Measurements from ENCODE around the gene EXOSC5.
"Not testable (repeated sequence)": the region's sequence is repeated elsewhere in the genome, so short reads cannot be mapped to it uniquely, and the experiment has no call there.

Gene EXOSC5

GRCh38 chr19:41439441-41440222, 42.5 kb upstream of the EXOSC5 start, which contains the start of gene DMAC2:
TSS of gene DMAC2 (minus strand) at chr19:41439912. CDS start at chr19:41439899, 13 bp downstream.
- TF ChIP-seq, protein P1, sequence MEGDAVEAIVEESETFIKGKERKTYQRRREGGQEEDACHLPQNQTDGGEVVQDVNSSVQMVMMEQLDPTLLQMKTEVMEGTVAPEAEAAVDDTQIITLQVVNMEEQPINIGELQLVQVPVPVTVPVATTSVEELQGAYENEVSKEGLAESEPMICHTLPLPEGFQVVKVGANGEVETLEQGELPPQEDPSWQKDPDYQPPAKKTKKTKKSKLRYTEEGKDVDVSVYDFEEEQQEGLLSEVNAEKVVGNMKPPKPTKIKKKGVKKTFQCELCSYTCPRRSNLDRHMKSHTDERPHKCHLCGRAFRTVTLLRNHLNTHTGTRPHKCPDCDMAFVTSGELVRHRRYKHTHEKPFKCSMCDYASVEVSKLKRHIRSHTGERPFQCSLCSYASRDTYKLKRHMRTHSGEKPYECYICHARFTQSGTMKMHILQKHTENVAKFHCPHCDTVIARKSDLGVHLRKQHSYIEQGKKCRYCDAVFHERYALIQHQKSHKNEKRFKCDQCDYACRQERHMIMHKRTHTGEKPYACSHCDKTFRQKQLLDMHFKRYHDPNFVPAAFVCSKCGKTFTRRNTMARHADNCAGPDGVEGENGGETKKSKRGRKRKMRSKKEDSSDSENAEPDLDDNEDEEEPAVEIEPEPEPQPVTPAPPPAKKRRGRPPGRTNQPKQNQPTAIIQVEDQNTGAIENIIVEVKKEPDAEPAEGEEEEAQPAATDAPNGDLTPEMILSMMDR (IDR thresholded peaks at IDR 0.05; ENCODE audit: low read depth, low read length) = peak; percentile 54
- in situ Hi-C loops (cut with HindIII; ENCODE audit: low sequenced_read_pairs) = no loop called here
- DNase-seq (ENCODE audit: low read depth, low spot score) = peak; percentile 98
- H3K4me3 ChIP-seq (ENCODE audit: low read depth, low read length) = peak within 1 kb of the TSS; percentile 76

DNA sequence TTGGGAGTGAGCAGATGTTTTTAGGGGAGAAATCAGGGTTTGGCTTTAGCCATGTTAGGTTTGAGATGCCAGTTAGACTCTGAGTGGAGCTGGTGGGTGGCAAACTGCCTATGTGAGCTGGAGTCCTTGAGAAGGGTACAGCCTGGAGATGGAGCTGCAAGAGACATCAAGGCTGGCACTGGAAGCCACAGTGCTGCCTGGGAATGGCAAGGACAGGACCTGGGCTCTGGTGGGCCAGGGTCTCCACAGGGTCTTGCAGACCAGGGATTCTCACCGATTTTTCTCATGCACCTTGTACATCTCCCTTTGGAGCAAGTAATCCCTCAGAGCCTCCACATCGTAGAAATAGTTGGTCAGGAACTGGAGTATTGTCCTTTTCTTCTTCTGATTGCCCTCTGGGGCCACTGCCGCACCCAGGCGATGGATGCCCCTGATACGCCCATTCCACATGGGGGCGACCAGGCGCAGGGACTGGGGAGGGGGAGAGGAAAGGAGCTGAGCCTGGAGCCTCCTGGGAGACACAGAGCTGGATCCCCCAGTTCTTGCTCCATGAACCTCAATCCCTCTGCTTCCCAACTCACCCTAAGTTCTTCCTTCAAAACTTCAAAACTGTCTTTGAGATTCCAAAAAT, 40.9 kb upstream of the EXOSC5 start:
- in situ Hi-C loops (cut with HindIII; ENCODE audit: low sequenced_read_pairs) = no loop called here
- TF ChIP-seq, protein P1 (IDR thresholded peaks at IDR 0.05; ENCODE audit: low read depth, low read length) = no peak
- no peak for DNase-seq (ENCODE audit: low read depth, low spot score)
- no peak overlapping the region for H3K4me3 ChIP-seq (ENCODE audit: low read depth, low read length)

- DNase-seq (ENCODE audit: low read depth, low spot score) = no peak
- no peak overlapping the region for H3K4me3 ChIP-seq (ENCODE audit: low read depth, low read length)
- in situ Hi-C loops (cut with HindIII; ENCODE audit: low sequenced_read_pairs) = no loop called here
- TF ChIP-seq, protein P1 (IDR thresholded peaks at IDR 0.05; ENCODE audit: low read depth, low read length) = no peak
Observed at GRCh38 chr19:41436674-41436951, 39.5 kb upstream of the EXOSC5 start.

- no peak for DNase-seq (ENCODE audit: low read depth, low spot score)
- TF ChIP-seq, protein P1 (IDR thresholded peaks at IDR 0.05; ENCODE audit: low read depth, low read length) = no peak
- in situ Hi-C loops (cut with HindIII; ENCODE audit: low sequenced_read_pairs) = no loop called here
- no peak overlapping the region for H3K4me3 ChIP-seq (ENCODE audit: low read depth, low read length)
Observed at GRCh38 chr19:41435936-41436673, 38.9 kb upstream of the EXOSC5 start.

GRCh38 chr19:41435376-41435775, 38.2 kb upstream of the EXOSC5 start:
- H3K4me3 ChIP-seq (ENCODE audit: low read depth, low read length); DNase-seq (ENCODE audit: low read depth, low spot score); in situ Hi-C loops (cut with HindIII; ENCODE audit: low sequenced_read_pairs): not testable (repeated sequence)

GRCh38 chr19:41434450-41434849, 37.3 kb upstream of the EXOSC5 start:
- no peak overlapping the region for H3K4me3 ChIP-seq (ENCODE audit: low read depth, low read length)
- TF ChIP-seq, protein P1 (IDR thresholded peaks at IDR 0.05; ENCODE audit: low read depth, low read length) = no peak
- in situ Hi-C loops (cut with HindIII; ENCODE audit: low sequenced_read_pairs) = no loop called here
- no peak for DNase-seq (ENCODE audit: low read depth, low spot score)

GRCh38 chr19:41433171-41433570, 36.0 kb upstream of the EXOSC5 start:
- no peak overlapping the region for H3K4me3 ChIP-seq (ENCODE audit: low read depth, low read length)
- TF ChIP-seq, protein P1 (IDR thresholded peaks at IDR 0.05; ENCODE audit: low read depth, low read length) = no peak
- in situ Hi-C loops (cut with HindIII; ENCODE audit: low sequenced_read_pairs) = no loop called here
- no peak for DNase-seq (ENCODE audit: low read depth, low spot score)
